ENCODE data around the gene FFAR3. TPM values are rescaled to one million over a fixed set of nuclear protein-coding genes. Genes with fewer than 3 reads are reported as not detected.
"Not testable (repeated sequence)": the region's sequence is repeated elsewhere in the genome, so short reads cannot be mapped to it uniquely, and the experiment has no call there.

Gene FFAR3
- polyA plus RNA-seq, 2 of the 4 experiments (the other 2 are of a cell fraction), result not detected

- FAIRE-seq, result peak; percentile 7
- no peak for ATAC-seq
These were observed 41.9 kb downstream of the FFAR3 start for GRCh38 chr19:35399948-35400772.

GRCh38 chr19:35400773-35401100 lies 42.5 kb downstream of the FFAR3 start:
- DNase-seq (ENCODE audit: low read depth in 1 of 2, low spot score in 1 of 2), result no peak
- FAIRE-seq, result no peak
- ChIA-PET POLR2A (no interaction called here), CTCF (no interaction called here)
- WGBS (ENCODE audit: missing lambda C conversion rate), result 85% methylated on average over 7 of the region's 7 CpGs
- Histone ChIP-seq H3K4me1 (no peaks in the 10 kb centered on the region), H3K9me3 (no peaks in the 10 kb centered on the region), H3K27ac (no peak overlapping the region), H3K4me3 (no peak overlapping the region), H3K4me2 (no peak overlapping the region)
- no peak for ATAC-seq
- TF ChIP-seq EHF (CRISPR knock-in tag; IDR thresholded peaks at IDR 0.05) (no peak), PHF8 (IDR thresholded peaks at IDR 0.05; ENCODE audit: borderline replicate concordance, low read depth) (no peak), ZNF302 (CRISPR knock-in tag; IDR thresholded peaks at IDR 0.05) (no peak), RARB (CRISPR knock-in tag; IDR thresholded peaks at IDR 0.05) (no peak), FOSB (CRISPR knock-in tag; IDR thresholded peaks at IDR 0.05) (no peak), CHD4 (IDR thresholded peaks at IDR 0.05; ENCODE audit: borderline replicate concordance) (no peak)

More at GRCh38 chr19:35399948-35400772, 41.9 kb downstream of the FFAR3 start:
- no peak for TF ChIP-seq KDM5A (IDR thresholded peaks at IDR 0.05)
- CTCF ChIA-PET, result interaction anchor here (0.6 to 1.0 kb wide), 3 partner anchors 87 to 1284 kb away, joined by 3 read pairs; no protein-coding TSS in a partner anchor
- Histone ChIP-seq H3K9me3 (no peaks in the 10 kb centered on the region), H3K4me2 (no peak overlapping the region), H3K27ac (no peak overlapping the region), H3K4me3 (no peak overlapping the region), H3K4me1 (no peaks in the 10 kb centered on the region)
- POLR2A ChIA-PET, result no interaction called here
- DNase-seq (ENCODE audit: low read depth in 1 of 2, low spot score in 1 of 2), result no peak
- 52% methylated on average over 10 of the region's 10 CpGs for WGBS (ENCODE audit: missing lambda C conversion rate)

- H3K27ac ChIP-seq; FAIRE-seq; H3K4me2 ChIP-seq; POLR2A ChIA-PET; H3K4me3 ChIP-seq; H3K4me1 ChIP-seq; H3K9me3 ChIP-seq; DNase-seq (ENCODE audit: low read depth in 1 of 2, low spot score in 1 of 2); ATAC-seq: not testable (repeated sequence)
- CTCF ChIA-PET, result interaction anchor here (1.2 to 1.8 kb wide), 3 partner anchors 13 to 564 kb away, joined by 4 to 6 read pairs (median 5); no protein-coding TSS in a partner anchor
- WGBS (ENCODE audit: missing lambda C conversion rate), result 47% methylated on average over 9 of the region's 9 CpGs
These were observed 43.2 kb downstream of the FFAR3 start for GRCh38 chr19:35401416-35401815.

GRCh38 chr19:35403116-35403760 lies 45.0 kb downstream of the FFAR3 start:
- ChIA-PET CTCF (interaction anchor here (0.9 to 2.8 kb wide), 8 partner anchors 11 to 267 kb away, joined by 3 to 13 read pairs (median 3); no protein-coding TSS in a partner anchor), POLR2A (interaction anchor here (0.7 kb wide), 1 partner anchor 477 kb away, joined by 3 read pairs; no protein-coding TSS in a partner anchor)
- Histone ChIP-seq H3K4me2 (no peak overlapping the region), H3K9me3 (no peaks in the 10 kb centered on the region), H3K4me1 (no peaks in the 10 kb centered on the region), H3K4me3 (no peak overlapping the region), H3K27ac (no peak overlapping the region)
- TF ChIP-seq FOSL2 (IDR thresholded peaks at IDR 0.05) (no peak), FOSL2 (CRISPR knock-in tag; IDR thresholded peaks at IDR 0.05) (no peak), GATA3 (IDR thresholded peaks at IDR 0.05; ENCODE audit: borderline replicate concordance) (no peak), E2F6 (IDR thresholded peaks at IDR 0.05; ENCODE audit: borderline replicate concordance, low read depth) (no peak)
- FAIRE-seq, result no peak
- 67% methylated on average over 8 of the region's 8 CpGs for WGBS (ENCODE audit: missing lambda C conversion rate)
- no peak for DNase-seq (ENCODE audit: low read depth in 1 of 2, low spot score in 1 of 2)
- ATAC-seq, result no peak

- no peaks in the 10 kb centered on the region for H3K4me1 ChIP-seq
- no peak overlapping the region for H3K27ac ChIP-seq
- 31% methylated on average over 11 of the region's 11 CpGs for WGBS (ENCODE audit: missing lambda C conversion rate)
- no peak overlapping the region for H3K4me2 ChIP-seq
- CTCF ChIA-PET, result interaction anchor here (0.7 to 2.8 kb wide), 4 partner anchors 13 to 52 kb away, joined by 3 to 13 read pairs (median 3); no protein-coding TSS in a partner anchor
- DNase-seq (ENCODE audit: low read depth in 1 of 2, low spot score in 1 of 2), result peak; percentile 66
- peak; percentile 46 for FAIRE-seq
- no peak overlapping the region for H3K4me3 ChIP-seq
- POLR2A ChIA-PET, result no interaction called here
- H3K9me3 ChIP-seq, result no peaks in the 10 kb centered on the region
- peak; percentile 62 to 80 for ATAC-seq
- TF ChIP-seq E2F6 (IDR thresholded peaks at IDR 0.05; ENCODE audit: borderline replicate concordance, low read depth) (no peak), SREBF2 (IDR thresholded peaks at IDR 0.05) (no peak), CHD4 (IDR thresholded peaks at IDR 0.05; ENCODE audit: borderline replicate concordance) (no peak), GATA3 (IDR thresholded peaks at IDR 0.05; ENCODE audit: borderline replicate concordance) (no peak), PBX3 (IDR thresholded peaks at IDR 0.05) (no peak), HEYL (CRISPR knock-in tag; IDR thresholded peaks at IDR 0.05) (no peak), NPAS2 (CRISPR knock-in tag; IDR thresholded peaks at IDR 0.05; ENCODE audit: borderline replicate concordance) (no peak), FOSB (CRISPR knock-in tag; IDR thresholded peaks at IDR 0.05) (no peak), HMGXB4 (CRISPR knock-in tag; IDR thresholded peaks at IDR 0.05; ENCODE audit: borderline replicate concordance) (no peak), FOSL2 (IDR thresholded peaks at IDR 0.05) (no peak), FOSL2 (CRISPR knock-in tag; IDR thresholded peaks at IDR 0.05) (peak; percentile 35), BHLHE40 (IDR thresholded peaks at IDR 0.05; ENCODE audit: low read depth, low read length) (peak; percentile 82)
These were observed 46.8 kb downstream of the FFAR3 start for GRCh38 chr19:35404879-35405622.

All from A549 (cell line).